Subcutaneous abdominal adipose tissue (tissue), 5 donors: ENCODE results near the gene MRFAP1.
"Not testable (repeated sequence)": the region's sequence is repeated elsewhere in the genome, so short reads cannot be mapped to it uniquely, and the experiment has no call there.

Experiments used
- H3K27ac ChIP-seq: one replicate; pipeline ENCODE4 v1.7.0; 2013; ENCODE audit warnings: low read depth, mild to moderate bottlenecking, inconsistent platforms, low read length, moderate library complexity
- H3K27me3 ChIP-seq, 5 donors: one replicate each; pipeline ENCODE4 v1.7.0; 2013; ENCODE audit warnings: low read length in 5 of 5, inconsistent platforms in 1 of 5; ENCODE audit not compliant: control insufficient read depth in 5 of 5, insufficient read depth in 4 of 5
- H3K36me3 ChIP-seq, 5 donors: one replicate each; pipeline ENCODE4 v1.7.0; 2013; ENCODE audit warnings: low read length in 5 of 5; ENCODE audit not compliant: control insufficient read depth in 5 of 5, insufficient read depth in 5 of 5
- H3K4me1 ChIP-seq, 5 donors: one replicate each; pipeline ENCODE4 v1.7.0; 2013; ENCODE audit warnings: low read length in 5 of 5, mild to moderate bottlenecking in 3 of 5, moderate library complexity in 1 of 5; ENCODE audit not compliant: control insufficient read depth in 5 of 5, insufficient read depth in 5 of 5
- H3K4me3 ChIP-seq, 5 donors: one replicate each; pipeline ENCODE4 v1.7.0; 2013; ENCODE audit warnings: low read length in 5 of 5, low read depth in 1 of 5
- H3K9ac ChIP-seq, 5 donors: one replicate each; pipeline ENCODE4 v1.7.0; 2013; ENCODE audit warnings: low read length in 5 of 5, mild to moderate bottlenecking in 4 of 5, moderate library complexity in 3 of 5
- H3K9me3 ChIP-seq, 5 donors: one replicate each; pipeline ENCODE4 v1.7.0; 2013; ENCODE audit warnings: low read length in 5 of 5; ENCODE audit not compliant: control insufficient read depth in 5 of 5
- donor health status: healthy.
- donor health status: healthy.
- donor health status: healthy.
- donor health status: healthy.
- donor health status: healthy.

Gene MRFAP1

GRCh38 chr4:6662591-6662990, 22.1 kb downstream of the MRFAP1 start:
- H3K4me3 ChIP-seq = no peak overlapping the region
- H3K27me3 ChIP-seq = peaks cover 12 to 53% (median 27%) of the 10 kb centered on the region in 5 donors
- H3K4me1 ChIP-seq = peaks cover 3 to 25% (median 16%) of the 10 kb centered on the region in 5 donors
- no peak overlapping the region for H3K27ac ChIP-seq
- H3K9ac ChIP-seq = no peak overlapping the region
- H3K9me3 ChIP-seq = no peaks in the 10 kb centered on the region
- no peaks in the 10 kb centered on the region for H3K36me3 ChIP-seq

GRCh38 chr4:6663596-6664393, 23.3 kb downstream of the MRFAP1 start:
- H3K27me3 ChIP-seq = peaks cover 14 to 49% (median 27%) of the 10 kb centered on the region in 5 donors
- H3K9ac ChIP-seq = peak overlapping the region in 1 of 5 donors; percentile 29
- no peak overlapping the region for H3K27ac ChIP-seq
- H3K4me3 ChIP-seq = peak overlapping the region in 4 of 5 donors; percentile 6 to 49 (median 32)
- H3K9me3 ChIP-seq = no peaks in the 10 kb centered on the region
- peaks cover 3 to 20% (median 12%) of the 10 kb centered on the region in 5 donors for H3K4me1 ChIP-seq
- H3K36me3 ChIP-seq = no peaks in the 10 kb centered on the region

- Histone ChIP-seq H3K27me3 (peaks cover 14 to 46% (median 27%) of the 10 kb centered on the region in 5 donors), H3K9me3 (no peaks in the 10 kb centered on the region), H3K27ac (no peak overlapping the region), H3K4me1 (peaks cover 3 to 14% (median 6%) of the 10 kb centered on the region in 5 donors), H3K36me3 (no peaks in the 10 kb centered on the region), H3K4me3 (no peak overlapping the region), H3K9ac (no peak overlapping the region)
Measured at GRCh38 chr4:6665320-6665654, 24.8 kb downstream of the MRFAP1 start.

GRCh38 chr4:6668391-6668790, 27.9 kb downstream of the MRFAP1 start:
- H3K27ac ChIP-seq = no peak overlapping the region
- H3K4me3 ChIP-seq = no peak overlapping the region
- H3K4me1 ChIP-seq = peaks cover 3 to 17% (median 8%) of the 10 kb centered on the region in 5 donors
- peaks cover 0 to 5% (median 0%) of the 10 kb centered on the region in 5 donors for H3K36me3 ChIP-seq
- H3K27me3 ChIP-seq = peaks cover 14 to 27% (median 22%) of the 10 kb centered on the region in 5 donors
- H3K9me3 ChIP-seq = no peaks in the 10 kb centered on the region
- no peak overlapping the region for H3K9ac ChIP-seq

- peaks cover 0 to 13% (median 0%) of the 10 kb centered on the region in 5 donors for H3K36me3 ChIP-seq
- no peak overlapping the region for H3K27ac ChIP-seq
- H3K4me3 ChIP-seq = no peak overlapping the region
- peaks cover 12 to 31% (median 25%) of the 10 kb centered on the region in 5 donors for H3K4me1 ChIP-seq
- no peaks in the 10 kb centered on the region for H3K9me3 ChIP-seq
- H3K27me3 ChIP-seq = peaks cover 0 to 7% (median 5%) of the 10 kb centered on the region in 5 donors
- H3K9ac ChIP-seq = no peak overlapping the region
Measured at GRCh38 chr4:6671648-6672047, 31.2 kb downstream of the MRFAP1 start.

GRCh38 chr4:6672131-6672530, 31.6 kb downstream of the MRFAP1 start:
- Histone ChIP-seq H3K27me3 (peaks cover 0 to 7% (median 3%) of the 10 kb centered on the region in 5 donors), H3K9ac (no peak overlapping the region), H3K36me3 (peaks cover 0 to 13% (median 0%) of the 10 kb centered on the region in 5 donors), H3K27ac (no peak overlapping the region), H3K9me3 (no peaks in the 10 kb centered on the region), H3K4me3 (no peak overlapping the region), H3K4me1 (peaks cover 12 to 36% (median 28%) of the 10 kb centered on the region in 5 donors)

GRCh38 chr4:6672541-6673190, 32.2 kb downstream of the MRFAP1 start:
- H3K27ac ChIP-seq, H3K27me3 ChIP-seq, H3K9me3 ChIP-seq, H3K9ac ChIP-seq: not testable (repeated sequence)
- Histone ChIP-seq H3K4me3 (peak overlapping the region in 1 of 5 donors; percentile 81), H3K36me3 (peaks cover 0 to 13% (median 0%) of the 10 kb centered on the region in 5 donors), H3K4me1 (peaks cover 12 to 38% (median 29%) of the 10 kb centered on the region in 5 donors)

- H3K27me3 ChIP-seq, H3K9me3 ChIP-seq: not testable (repeated sequence)
- Histone ChIP-seq H3K9ac (peak overlapping the region in 4 of 5 donors; percentile 38 to 72 (median 65)), H3K27ac (peak overlapping the region; percentile 72), H3K36me3 (peaks cover 0 to 13% (median 0%) of the 10 kb centered on the region in 5 donors), H3K4me3 (peak overlapping the region; percentile 57 to 85 (median 76)), H3K4me1 (peaks cover 12 to 38% (median 29%) of the 10 kb centered on the region in 5 donors)
Measured at GRCh38 chr4:6673191-6673659, 32.7 kb downstream of the MRFAP1 start.

GRCh38 chr4:6673660-6674499, 33.4 kb downstream of the MRFAP1 start:
- Histone ChIP-seq H3K36me3 (peaks cover 0 to 17% (median 0%) of the 10 kb centered on the region in 5 donors), H3K4me1 (peaks cover 12 to 38% (median 29%) of the 10 kb centered on the region in 5 donors), H3K9ac (peak overlapping the region; percentile 38 to 76 (median 63))

More at GRCh38 chr4:6673660-6674499, 33.4 kb downstream of the MRFAP1 start:
- Histone ChIP-seq H3K27ac (peak overlapping the region; percentile 72), H3K27me3 (no peaks in the 10 kb centered on the region), H3K9me3 (no peaks in the 10 kb centered on the region), H3K4me3 (peak overlapping the region; percentile 57 to 85 (median 76))
